Ectodermal cell (in vitro differentiated cells): ENCODE data around the gene KDM4B.
"Not testable (repeated sequence)": the region's sequence is repeated elsewhere in the genome, so short reads cannot be mapped to it uniquely, and the experiment has no call there.

Experiments used
- H3K27ac ChIP-seq: 2 replicates; pipeline ENCODE4 v1.7.0; 2013; ENCODE audit warnings: mild to moderate bottlenecking, low read depth, low read length; ENCODE audit not compliant: insufficient read depth, poor library complexity, severe bottlenecking
- H3K27me3 ChIP-seq: 2 replicates; pipeline ENCODE4 v1.7.0; 2013; ENCODE audit warnings: mild to moderate bottlenecking, low read length; ENCODE audit not compliant: insufficient read depth, control insufficient read depth, poor library complexity, severe bottlenecking
- H3K36me3 ChIP-seq: one replicate; pipeline ENCODE4 v1.7.0; 2013; ENCODE audit warnings: low read length; ENCODE audit not compliant: control insufficient read depth, insufficient read depth
- H3K4me1 ChIP-seq: one replicate; pipeline ENCODE4 v1.7.0; 2013; ENCODE audit warnings: low read length; ENCODE audit not compliant: control insufficient read depth, insufficient read depth
- H3K4me3 ChIP-seq: 2 replicates; pipeline ENCODE4 v1.7.0; 2013; ENCODE audit warnings: low read depth, low read length, control low read depth; ENCODE audit not compliant: insufficient read depth
- H3K9me3 ChIP-seq: 2 replicates; pipeline ENCODE4 v1.7.0; 2013; ENCODE audit warnings: mild to moderate bottlenecking, low read length, moderate library complexity; ENCODE audit not compliant: control insufficient read depth
- WGBS, 2 experiments: methylation state at CpG; one replicate each; pipeline ENCODE4 v1.1.7; 2013; ENCODE audit warnings: missing lambda C conversion rate in 2 of 2; 5-methylcytosine and 5-hydroxymethylcytosine counted together

The KDM4B gene

GRCh38 chr19:5184930-5185329 lies 216.0 kb downstream of the KDM4B start:
- no peaks in the 10 kb centered on the region for H3K36me3 ChIP-seq
- H3K27me3 ChIP-seq, result no peaks in the 10 kb centered on the region
- no peak overlapping the region for H3K27ac ChIP-seq
- H3K4me3 ChIP-seq, result no peak overlapping the region
- no peaks in the 10 kb centered on the region for H3K4me1 ChIP-seq
- no peaks in the 10 kb centered on the region for H3K9me3 ChIP-seq
- WGBS, 2 experiments, result 91% methylated on average over 4 of the region's 4 CpGs

- Histone ChIP-seq H3K27me3 (no peaks in the 10 kb centered on the region), H3K36me3 (no peaks in the 10 kb centered on the region), H3K4me3 (no peak overlapping the region), H3K4me1 (no peaks in the 10 kb centered on the region), H3K9me3 (no peaks in the 10 kb centered on the region), H3K27ac (no peak overlapping the region)
- WGBS, 2 experiments, result 92 to 94% methylated on average over 7 of the region's 7 CpGs
These were observed 217.6 kb downstream of the KDM4B start for GRCh38 chr19:5186293-5187050.

GRCh38 chr19:5188548-5189317 lies 219.8 kb downstream of the KDM4B start:
- no peaks in the 10 kb centered on the region for H3K36me3 ChIP-seq
- WGBS, 2 experiments, result 82 to 84% methylated on average over 18 of the region's 19 CpGs
- H3K27ac ChIP-seq, result no peak overlapping the region
- no peak overlapping the region for H3K4me3 ChIP-seq
- H3K4me1 ChIP-seq, result peaks cover 11% of the 10 kb centered on the region
- no peaks in the 10 kb centered on the region for H3K27me3 ChIP-seq
- no peaks in the 10 kb centered on the region for H3K9me3 ChIP-seq

GRCh38 chr19:5189318-5189607 lies 220.3 kb downstream of the KDM4B start:
- no peaks in the 10 kb centered on the region for H3K27me3 ChIP-seq
- no peaks in the 10 kb centered on the region for H3K36me3 ChIP-seq
- peaks cover 13% of the 10 kb centered on the region for H3K4me1 ChIP-seq
- WGBS, 2 experiments, result 87 to 88% methylated on average over 5 to 6 of the region's 6 CpGs
- H3K27ac ChIP-seq, result no peak overlapping the region
- no peak overlapping the region for H3K4me3 ChIP-seq
- no peaks in the 10 kb centered on the region for H3K9me3 ChIP-seq

GRCh38 chr19:5191091-5191490 lies 222.2 kb downstream of the KDM4B start:
- H3K27me3 ChIP-seq, result no peaks in the 10 kb centered on the region
- H3K27ac ChIP-seq, result no peak overlapping the region
- WGBS, 2 experiments, result 96 to 98% methylated on average over 5 of the region's 5 CpGs
- peaks cover 13% of the 10 kb centered on the region for H3K4me1 ChIP-seq
- H3K4me3 ChIP-seq, result no peak overlapping the region
- H3K9me3 ChIP-seq, result no peaks in the 10 kb centered on the region
- no peaks in the 10 kb centered on the region for H3K36me3 ChIP-seq

GRCh38 chr19:5192568-5192967 lies 223.7 kb downstream of the KDM4B start:
- H3K9me3 ChIP-seq, result no peaks in the 10 kb centered on the region
- peak overlapping the region; percentile 99 for H3K27ac ChIP-seq

GRCh38 chr19:5193192-5193591 lies 224.3 kb downstream of the KDM4B start:
- peaks cover 13% of the 10 kb centered on the region for H3K4me1 ChIP-seq
- H3K27me3 ChIP-seq, result no peaks in the 10 kb centered on the region
- 0 to 1% methylated on average over 7 of the region's 7 CpGs for WGBS, 2 experiments
- H3K9me3 ChIP-seq, result no peaks in the 10 kb centered on the region
- H3K36me3 ChIP-seq, result no peaks in the 10 kb centered on the region
- peak overlapping the region; percentile 99 for H3K27ac ChIP-seq
- peak overlapping the region; percentile 6 for H3K4me3 ChIP-seq

More at GRCh38 chr19:5192568-5192967, 223.7 kb downstream of the KDM4B start:
- Histone ChIP-seq H3K4me1 (peaks cover 13% of the 10 kb centered on the region), H3K27me3 (no peaks in the 10 kb centered on the region), H3K4me3 (no peak overlapping the region), H3K36me3 (no peaks in the 10 kb centered on the region)
- WGBS, 2 experiments, result 86 to 90% methylated on average over 5 of the region's 5 CpGs

- Histone ChIP-seq H3K4me1 (peaks cover 13% of the 10 kb centered on the region), H3K27ac (no peak overlapping the region), H3K4me3 (no peak overlapping the region), H3K9me3 (no peaks in the 10 kb centered on the region), H3K27me3 (no peaks in the 10 kb centered on the region), H3K36me3 (no peaks in the 10 kb centered on the region)
- WGBS, 2 experiments, result 93 to 97% methylated on average over 4 of the region's 4 CpGs
These were observed 225.7 kb downstream of the KDM4B start for GRCh38 chr19:5194641-5195040.

GRCh38 chr19:5195587-5195986 lies 226.7 kb downstream of the KDM4B start:
- H3K4me3 ChIP-seq, H3K9me3 ChIP-seq, H3K27me3 ChIP-seq, H3K27ac ChIP-seq, H3K36me3 ChIP-seq: not testable (repeated sequence)
- peaks cover 13% of the 10 kb centered on the region for H3K4me1 ChIP-seq
- 94% methylated on average over 3 of the region's 3 CpGs for WGBS, 2 experiments

GRCh38 chr19:5196832-5197231 lies 227.9 kb downstream of the KDM4B start:
- Histone ChIP-seq H3K9me3 (peaks cover 2% of the 10 kb centered on the region), H3K36me3 (no peaks in the 10 kb centered on the region), H3K4me3 (no peak overlapping the region), H3K27ac (no peak overlapping the region), H3K27me3 (no peaks in the 10 kb centered on the region), H3K4me1 (peaks cover 13% of the 10 kb centered on the region)
- WGBS, 2 experiments, result 94% methylated on average over 5 of the region's 5 CpGs
